ENCODE results near the gene C1orf122.

- TF ChIP-seq POLR2A (IDR thresholded peaks at IDR 0.05; ENCODE audit: low read length) (no peak), GATA1 (IDR thresholded peaks at IDR 0.05; ENCODE audit: low read depth, low read length) (no peak)
Measured at GRCh38 chr1:37797750-37798345, 9.7 kb upstream of the C1orf122 start.
